HG02884 (cell line): ENCODE measurements around the gene SS18L1.

Source experiments
- ATAC-seq: cut with Tn5 transposase; IDR thresholded peaks from one replicate; pipeline ENCODE4 v1.9.1; 2021; ENCODE audit warnings: mild to moderate bottlenecking, moderate library complexity; ENCODE audit not compliant: unreplicated experiment

The SS18L1 gene

GRCh38 chr20:62222972-62223371 is 79.4 kb downstream of the SS18L1 start:
- ATAC-seq, result no peak

GRCh38 chr20:62223571-62223970 is 80.0 kb downstream of the SS18L1 start:
- no peak for ATAC-seq

DNA sequence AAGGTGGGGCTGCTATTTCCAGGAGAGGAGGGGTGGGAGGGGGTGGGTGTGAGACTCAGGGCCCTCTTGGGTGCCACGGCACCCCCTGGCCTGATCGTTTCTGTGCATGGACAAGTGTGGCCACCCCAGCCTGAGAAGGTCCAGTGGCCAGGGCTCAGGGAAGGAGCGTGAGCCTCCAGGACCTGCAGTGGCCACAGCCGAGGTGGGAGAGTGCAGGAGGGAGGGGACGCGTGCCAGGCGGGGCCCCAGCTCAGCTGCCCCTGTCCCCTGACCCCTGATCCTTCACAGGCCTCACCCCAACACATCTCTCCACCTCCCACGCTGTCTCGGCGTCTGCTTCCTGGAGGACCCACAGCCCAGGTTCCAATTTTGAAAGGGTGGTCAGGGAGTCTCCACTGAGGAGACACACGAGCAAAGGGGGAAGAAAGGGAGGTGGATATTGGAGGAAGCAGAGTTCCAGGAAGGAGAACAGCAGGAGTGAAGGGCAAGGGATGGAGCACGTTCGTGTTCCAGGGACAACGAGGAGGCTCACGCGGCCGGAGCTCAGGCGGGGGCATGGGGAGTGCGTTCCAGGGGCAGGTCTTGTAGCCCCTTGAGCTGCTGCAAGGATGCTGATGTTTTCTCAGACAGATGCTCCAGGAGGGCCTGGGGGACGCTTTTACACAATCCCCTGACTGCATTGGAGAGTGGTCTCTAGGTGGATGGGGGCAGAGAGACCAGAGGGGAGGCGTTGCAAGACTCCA is 80.7 kb downstream of the SS18L1 start:
- no peak for ATAC-seq

GRCh38 chr20:62225026-62225425 is 81.5 kb downstream of the SS18L1 start:
- ATAC-seq, result no peak

DNA sequence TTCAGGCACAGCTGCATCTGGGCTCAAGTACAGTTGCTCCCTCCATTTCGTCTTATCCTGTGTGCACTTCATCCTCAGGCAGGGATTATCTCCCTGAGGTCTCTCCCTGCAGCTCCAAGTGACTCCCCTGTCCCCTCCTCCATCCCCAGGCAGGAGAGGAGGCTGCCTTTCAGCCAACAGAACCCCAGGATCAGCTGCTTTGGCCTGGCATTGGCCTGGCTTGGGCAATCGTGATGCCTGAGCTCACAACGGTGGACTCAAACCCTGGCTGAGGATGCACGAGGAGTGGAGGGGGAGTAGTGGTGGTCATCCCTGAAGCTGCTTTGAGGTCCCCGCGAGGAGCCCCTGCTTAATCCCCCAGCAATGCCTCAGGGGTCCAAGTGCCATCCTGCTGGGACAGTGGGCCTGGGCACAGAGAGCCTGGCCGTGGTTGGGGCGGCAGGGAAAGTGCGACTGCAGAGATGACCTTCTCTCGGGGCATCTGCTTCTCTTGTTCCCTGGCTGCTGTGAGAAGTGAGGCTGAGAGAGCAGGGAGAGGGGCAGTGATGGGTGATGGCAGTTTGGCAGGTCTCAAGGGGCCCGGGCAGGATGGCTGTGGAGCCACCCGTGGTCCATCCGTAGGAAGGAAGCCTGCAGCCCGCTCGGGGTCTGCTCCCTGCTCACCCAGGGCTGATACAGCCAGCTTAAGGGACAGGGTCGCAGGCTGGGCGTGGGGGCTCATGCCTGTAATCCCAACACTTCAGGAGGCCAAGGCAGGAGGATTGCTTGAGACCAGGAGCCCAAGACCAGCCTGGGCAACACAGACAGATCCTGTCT is 82.5 kb downstream of the SS18L1 start:
- ATAC-seq, result no peak

DNA sequence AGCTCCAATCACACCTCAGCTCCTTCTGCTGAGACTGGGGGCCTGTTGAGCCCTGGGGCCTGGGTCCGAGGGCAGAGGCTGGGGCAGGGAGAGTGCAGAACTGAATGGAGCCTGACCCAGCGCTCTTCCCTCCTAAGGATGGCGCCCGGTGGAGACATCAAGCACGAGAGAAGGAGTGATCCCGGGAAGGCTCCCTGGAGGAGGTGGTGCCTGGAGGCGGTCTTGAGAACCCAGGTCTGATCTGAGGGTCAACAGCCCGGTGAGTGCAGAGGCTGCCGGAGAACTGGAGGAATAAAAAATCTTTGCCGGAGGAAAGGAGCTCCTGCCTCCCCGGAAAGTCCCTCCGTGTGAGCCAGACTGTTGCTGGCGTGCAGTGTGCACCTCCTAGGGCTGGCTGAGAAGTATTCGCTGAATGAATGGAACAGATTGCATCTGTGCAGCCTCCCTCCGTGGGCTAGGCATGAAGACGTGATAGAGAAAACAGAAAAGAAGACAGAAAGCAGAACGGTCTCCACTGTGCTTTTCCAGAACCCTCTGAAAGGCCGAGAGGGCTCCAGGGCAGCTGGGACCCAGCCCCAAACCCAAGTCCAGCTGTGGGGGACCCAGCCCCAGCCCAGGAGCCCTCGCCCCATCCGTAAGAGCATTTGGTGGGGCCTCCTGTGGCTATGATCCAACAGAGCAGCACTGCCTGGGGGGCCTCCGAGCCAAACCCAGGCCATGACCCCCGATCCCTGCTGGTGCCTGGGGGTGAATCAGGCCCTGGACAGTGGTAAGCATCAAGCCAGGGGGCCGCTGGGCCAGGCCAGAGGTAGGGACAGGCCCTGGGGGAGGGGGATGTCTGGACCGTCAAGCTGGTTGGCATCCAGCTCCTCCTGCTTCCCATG is 83.4 kb downstream of the SS18L1 start:
- no peak for ATAC-seq

GRCh38 chr20:62227591-62227976 is 84.0 kb downstream of the SS18L1 start:
- ATAC-seq, result no peak

- ATAC-seq, result no peak
Measured at GRCh38 chr20:62227977-62228958, 84.7 kb downstream of the SS18L1 start.

DNA sequence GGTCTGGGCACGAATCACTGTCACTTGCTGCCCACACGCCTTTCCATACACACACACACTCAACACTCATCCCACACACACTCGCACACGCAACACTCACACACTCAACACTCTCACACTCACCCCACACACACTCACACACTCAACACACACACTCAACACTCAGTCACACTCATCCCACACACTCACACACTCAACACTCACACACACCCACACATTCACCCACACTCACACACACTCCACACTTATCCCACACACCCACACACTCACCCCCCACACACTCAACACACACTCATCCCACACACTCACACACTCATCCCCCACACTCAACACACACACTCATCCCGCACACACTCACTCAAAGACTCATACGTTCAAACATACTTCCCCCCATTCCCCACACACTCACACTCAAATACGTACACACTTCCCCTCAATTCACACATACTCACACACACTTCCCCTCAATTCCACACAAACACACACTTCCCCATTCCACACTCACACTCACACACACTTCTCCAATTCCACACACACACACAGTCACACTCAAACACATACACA is 85.5 kb downstream of the SS18L1 start:
- ATAC-seq, result no peak

DNA sequence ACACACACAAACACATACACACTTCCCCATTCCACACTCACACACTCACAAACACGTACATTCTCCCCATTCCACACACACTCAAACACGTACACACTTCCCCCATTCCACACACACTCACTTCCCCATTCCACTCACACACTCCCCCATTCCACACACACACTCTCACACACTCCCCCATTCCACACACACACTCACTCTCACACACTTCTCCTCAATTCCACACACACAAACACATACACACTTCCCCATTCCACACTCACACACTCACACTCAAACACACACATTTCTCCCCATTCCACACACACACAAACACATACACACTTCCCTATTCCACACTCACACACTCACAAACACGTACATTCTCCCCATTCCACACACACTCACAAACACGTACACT is 86.1 kb downstream of the SS18L1 start:
- ATAC-seq, result no peak

DNA sequence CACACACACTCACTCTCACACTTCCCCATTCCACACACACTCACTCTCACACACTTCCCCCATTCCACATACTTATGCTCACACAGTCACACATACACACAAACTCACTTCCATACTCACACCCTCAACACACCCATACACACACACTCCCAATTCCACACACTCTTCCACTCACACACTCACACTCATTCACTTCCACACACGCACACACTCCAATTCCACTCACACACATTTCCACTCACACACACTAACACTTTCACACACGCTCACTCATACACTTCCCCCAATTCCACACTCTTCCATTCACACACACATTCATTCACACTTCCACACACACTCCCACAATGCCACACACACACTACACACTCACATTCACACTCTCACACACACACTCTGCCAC is 86.7 kb downstream of the SS18L1 start:
- no peak for ATAC-seq

GRCh38 chr20:62230696-62231095 is 87.1 kb downstream of the SS18L1 start:
- ATAC-seq, result no peak

GRCh38 chr20:62231292-62231691 is 87.7 kb downstream of the SS18L1 start:
- no peak for ATAC-seq
